SKM-1 (cell line): ENCODE results near the gene KRT4.

ENCODE experiments used
- DNase-seq: peaks from one replicate; lab custom pipeline; 2025; ENCODE audit not compliant: unreplicated experiment; lab: John Stamatoyannopoulos, UW

KRT4 gene

DNA sequence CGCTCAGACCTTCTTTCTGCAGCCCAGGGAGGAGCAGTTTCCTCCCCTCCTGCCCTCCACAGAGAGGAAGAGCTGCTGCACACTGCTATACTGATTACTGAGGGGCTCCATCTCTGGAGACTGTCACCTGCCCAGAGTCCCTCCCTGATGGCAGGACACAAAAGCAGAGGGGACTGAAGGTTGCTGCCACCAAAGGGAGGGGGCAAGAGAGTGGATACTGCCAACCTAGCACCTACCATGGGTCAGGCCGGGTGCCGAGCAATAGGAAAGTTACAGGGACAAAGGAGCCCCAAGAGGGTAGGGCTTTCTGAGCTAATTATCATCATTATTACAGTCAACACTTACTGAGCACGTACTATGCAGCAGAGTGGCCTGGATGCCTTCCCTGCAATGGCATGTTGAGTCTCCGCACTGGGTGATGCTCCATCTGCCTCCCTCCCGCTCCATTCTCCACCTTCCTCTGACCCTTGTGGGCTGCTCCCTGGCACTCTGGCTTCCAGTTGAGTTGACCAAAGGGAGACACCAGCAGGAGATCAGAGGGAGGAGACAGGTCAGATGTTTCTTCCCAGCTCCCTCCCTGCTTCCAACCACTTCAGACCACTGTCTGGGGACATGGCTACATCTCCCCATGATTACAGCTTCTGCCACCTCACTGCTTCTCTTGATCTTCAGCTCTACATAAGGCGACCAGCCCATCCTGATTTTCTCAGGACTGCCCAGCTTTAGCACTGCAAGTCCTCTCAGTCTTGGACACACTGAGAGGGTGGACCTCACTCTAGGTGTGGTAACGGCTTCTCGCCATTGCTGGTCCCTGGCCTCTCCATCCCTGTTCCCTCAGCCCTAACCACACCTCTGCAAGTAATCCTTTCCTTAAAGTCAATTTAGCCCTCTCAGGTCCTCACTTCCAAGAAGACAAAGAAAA is 22.8 kb upstream of the KRT4 start:
- DNase-seq, result no peak

DNA sequence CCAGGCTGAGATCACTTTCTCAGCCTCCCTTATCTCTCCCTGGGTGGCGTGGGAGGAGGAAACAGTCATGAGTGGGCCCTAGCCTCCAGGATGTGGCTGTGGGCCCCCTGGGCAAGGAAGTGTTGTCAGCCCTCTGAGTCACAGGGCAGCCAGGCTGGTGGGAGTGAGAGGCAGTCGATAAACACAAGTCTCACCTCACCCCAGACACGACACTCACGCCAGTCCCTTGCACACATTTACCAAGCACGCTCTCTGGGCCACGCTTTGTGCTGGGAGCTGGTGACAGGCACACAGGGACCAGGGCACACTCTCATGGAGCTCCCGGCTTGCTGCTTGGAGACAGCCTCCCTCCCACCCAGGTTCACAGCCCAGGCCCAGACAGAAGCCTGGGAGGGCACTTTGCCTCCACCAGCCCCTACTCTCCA is 22.1 kb upstream of the KRT4 start:
- no peak for DNase-seq

DNA sequence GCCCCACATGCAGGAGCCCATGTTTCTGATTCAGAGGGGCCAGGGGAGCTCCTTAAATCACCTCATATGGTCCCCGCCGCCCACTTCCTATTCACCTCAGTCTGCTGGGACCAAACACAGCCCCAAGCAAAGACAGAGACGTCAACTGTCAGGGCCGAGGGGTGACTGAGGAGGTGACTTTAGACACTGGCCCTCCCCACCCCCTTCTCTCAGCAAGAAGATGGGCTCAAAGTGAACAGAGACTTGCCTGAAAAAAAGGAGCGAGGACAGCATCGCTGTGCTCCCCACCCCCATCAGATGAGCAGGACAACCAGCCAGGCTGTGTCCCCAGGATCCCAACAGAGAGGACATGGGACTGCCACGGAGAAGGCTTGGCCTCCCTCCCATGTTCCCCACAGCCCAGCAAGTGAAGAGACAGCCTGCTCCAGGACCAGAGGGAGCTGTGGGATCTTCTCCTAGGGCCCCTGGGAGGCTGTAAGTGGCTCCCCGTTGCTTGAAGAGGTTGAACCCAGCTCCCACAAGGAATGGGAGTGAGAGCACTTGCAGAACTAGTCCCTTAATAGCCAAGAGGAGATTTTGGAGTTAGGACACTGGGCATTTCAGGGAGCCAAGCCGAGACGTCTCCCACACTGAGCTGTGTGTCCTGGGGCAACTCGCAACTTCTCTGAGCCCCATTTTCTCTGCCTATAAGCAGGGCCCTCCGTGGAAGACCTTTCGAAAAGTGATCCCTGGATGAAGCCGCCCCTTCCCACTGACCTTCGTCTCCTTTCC is 21.5 kb upstream of the KRT4 start:
- DNase-seq, result no peak

DNA sequence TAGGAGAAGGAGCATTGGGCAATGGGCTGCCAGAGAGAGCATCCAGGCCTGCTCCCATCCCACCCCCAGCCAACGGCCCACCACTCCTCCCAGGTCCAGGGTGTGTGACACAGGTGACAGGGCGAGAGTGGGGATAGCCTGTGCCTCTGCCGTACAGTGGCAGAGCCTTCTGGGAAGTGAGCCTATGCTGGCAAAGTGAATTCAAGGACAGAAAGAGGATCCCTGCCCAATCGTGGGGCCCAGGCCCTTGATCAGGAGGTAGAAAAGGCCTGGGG is 20.7 kb upstream of the KRT4 start:
- no peak for DNase-seq

DNA sequence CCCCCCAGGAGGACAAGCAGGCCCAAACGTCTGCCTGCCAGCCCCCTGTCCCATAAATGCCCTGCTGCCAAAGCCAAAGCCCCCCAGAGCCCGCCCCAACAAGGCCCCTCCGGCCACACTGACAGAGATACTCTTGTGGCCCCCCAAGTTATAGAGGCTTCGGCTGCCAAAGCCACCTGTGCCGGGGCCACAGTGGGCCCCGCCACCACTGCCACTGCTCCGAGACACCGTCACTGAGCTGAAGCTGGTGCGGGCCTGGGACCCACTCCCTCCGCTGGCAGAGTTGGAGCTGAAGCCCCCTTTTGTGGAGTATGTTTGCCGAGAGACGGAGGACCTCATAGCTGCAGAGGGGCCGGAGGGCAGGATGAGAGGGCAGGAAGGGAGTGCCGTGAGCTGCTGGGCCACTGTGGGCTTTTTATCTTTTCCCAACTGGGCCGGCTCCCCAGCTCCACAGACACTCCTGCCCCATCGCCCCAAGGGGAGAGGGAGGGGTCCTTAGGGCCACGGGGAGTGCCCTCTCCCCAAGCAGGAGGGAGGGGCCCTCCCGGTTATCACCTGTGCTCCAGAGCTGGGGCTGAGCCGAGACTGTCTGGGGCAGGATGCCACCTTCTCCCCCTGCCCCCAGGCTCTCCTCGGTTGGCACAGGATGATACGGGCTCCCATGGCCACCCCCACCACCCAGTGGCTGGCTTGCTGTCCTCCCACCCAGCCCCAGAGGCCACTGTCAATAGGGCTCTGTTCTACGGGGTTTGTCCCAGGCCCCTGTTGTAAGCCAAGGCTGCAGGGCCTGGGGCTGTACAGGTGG is 20.2 kb upstream of the KRT4 start, which contains the start of gene KRT79:
Gene KRT79 (minus strand): TSS at position 390 of the 805 bp plus-strand sequence. CDS start 51 bp downstream, at position 339.
- no peak for DNase-seq

DNA sequence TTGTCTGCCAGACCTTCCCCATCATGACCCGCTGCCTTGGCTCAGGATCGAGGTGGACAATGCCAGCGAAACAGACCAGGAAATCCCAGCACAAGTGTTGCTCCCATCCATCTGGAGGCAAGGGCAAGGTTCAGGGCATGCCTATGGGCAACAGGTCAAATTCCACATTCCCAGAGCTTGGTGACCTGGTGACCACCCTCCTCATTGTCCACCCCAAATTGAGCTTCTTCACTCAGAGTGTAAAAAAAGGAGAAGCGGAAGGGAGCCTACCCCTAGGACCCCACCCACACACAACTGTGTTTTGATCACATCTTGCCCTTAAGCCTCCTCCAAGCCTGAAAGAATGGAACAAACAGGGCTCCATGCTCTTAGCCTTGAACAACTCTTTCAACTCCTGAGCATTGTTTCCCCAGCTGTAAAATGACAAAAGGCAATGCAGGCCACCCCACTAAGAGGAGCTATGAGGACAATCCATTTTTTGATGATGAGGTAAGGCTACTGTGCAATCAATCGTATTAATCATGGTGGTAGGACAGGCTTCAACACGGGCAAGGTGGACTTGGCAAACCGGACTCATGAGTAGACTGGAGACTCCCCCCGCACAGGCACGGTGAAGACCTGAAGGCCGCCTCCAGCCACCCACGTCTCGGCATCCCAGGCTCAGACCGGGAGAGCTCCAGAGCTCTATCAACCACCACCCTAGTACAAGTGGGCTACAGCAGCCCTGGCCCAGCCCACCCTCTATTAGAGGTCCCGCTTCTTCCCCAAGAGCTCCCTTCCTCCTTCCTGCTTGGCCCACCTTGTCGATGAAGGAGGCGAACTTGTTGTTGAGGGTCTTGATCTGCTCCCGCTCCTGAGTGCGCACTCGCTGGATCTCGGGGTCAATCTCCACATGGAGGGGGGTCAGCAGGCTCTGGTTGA is 19.3 kb upstream of the KRT4 start:
- no peak for DNase-seq

DNA sequence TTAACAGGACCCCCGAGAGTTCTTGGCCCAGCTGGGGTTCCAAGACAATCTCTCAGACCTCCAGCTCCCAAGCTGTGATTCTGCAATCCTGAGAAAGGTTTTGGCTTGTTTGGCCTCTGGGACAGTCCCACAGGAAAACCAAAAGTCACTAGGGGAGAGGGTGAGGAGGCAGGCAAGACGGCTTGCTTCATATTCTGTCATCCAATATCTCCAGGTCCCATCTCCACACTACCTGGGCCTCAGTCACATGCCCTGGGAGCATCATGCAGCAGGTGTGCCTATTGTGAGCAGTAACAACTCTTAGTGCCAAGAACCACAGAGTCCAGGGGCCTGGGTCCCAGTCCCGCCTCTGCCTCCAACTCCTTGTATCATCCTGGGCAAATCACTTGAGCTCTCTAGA is 18.5 kb upstream of the KRT4 start:
- DNase-seq, result no peak

DNA sequence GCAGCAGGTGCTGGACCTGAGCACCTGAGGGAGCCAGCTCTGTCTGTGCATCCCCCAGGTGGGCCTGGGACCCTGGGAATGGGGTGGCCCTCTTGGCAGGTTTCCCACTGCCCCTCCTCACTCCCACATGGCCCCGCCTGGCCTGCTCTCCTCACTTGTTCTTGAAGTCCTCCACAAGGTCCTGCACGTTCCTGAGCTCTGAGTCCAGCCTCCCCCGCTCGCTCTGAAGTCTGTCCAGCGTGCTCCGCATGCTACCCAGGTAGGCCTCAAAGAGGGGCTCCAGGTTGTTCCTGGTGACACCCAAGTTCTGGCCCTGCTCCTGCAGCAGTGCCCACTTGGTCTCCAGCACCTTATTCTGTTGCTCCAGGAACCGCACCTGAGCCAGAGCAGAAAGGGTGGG is 17.3 kb upstream of the KRT4 start:
- DNase-seq, result no peak

DNA sequence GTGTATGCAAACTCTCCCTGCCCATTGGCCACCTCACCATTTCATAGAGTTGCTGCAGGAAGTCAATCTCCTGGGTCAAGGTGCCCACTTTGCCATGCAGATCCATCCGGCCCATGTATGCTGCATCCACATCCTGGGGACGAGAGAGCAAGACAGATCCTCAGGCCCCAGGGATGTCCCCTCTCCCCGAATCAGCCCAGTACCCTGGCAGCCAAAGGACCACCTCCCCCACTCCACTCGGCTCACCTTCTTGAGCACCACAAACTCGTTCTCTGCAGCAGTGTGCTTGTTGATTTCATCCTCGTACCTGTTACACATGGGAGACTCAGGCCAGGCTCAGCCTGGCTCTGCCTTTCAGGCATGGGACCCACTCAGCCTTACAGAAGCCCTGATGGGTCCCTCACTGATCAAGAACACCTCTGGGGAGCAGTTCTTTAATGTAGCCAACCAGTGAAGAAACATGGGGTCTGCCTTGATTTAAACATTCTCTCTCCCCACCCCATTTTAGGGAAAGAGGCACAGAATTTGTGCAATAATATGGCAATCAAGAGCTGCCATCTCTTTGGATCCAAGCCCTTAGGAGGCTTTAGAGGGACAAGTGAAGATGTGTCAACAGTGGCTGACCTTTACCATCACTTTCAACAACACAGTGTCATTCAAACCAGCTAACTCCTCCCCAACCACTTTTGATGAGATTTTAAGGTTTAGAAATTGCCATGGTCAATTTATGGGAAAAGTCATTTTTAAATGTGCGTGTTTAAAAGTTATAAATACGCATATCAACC is 16.3 kb upstream of the KRT4 start:
- DNase-seq, result no peak

DNA sequence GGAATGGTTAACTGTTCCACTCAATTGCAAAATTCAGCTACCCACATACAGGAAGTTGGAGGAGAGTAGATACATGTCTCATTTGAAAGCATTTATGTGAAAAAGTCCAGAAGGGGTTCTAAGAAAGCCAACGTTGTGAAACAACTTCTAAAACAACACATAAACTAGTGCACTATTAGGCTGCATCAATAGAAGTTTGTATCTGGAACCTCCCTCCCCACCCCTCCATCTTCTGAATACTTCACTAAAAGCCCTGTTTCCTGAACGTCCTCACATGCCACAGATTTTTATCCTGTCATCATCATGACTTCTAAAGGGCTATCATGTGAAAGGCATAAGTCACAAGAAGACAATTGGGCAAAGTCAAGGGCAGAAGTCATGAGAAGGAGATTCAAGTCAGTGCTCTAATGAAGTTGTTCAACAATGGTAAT is 14.7 kb upstream of the KRT4 start:
- no peak for DNase-seq

DNA sequence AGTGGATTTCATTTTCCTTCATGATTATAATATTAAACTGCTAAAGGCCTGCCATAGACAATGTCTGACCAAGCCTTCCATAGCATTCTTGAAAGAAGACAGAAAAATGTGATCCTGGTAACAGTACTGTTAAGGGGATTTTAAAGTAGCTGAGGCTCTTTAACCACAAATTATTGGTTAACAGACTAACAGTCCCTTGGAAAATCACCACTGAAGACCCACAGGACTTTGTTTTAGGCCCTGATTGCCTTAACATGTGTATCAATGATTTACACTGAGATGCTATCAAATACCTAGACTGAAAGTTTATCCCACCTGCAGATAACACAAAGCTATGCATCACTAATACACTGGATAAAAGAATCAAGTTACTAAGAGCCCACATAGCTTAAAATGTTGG is 14.2 kb upstream of the KRT4 start:
- DNase-seq, result no peak

DNA sequence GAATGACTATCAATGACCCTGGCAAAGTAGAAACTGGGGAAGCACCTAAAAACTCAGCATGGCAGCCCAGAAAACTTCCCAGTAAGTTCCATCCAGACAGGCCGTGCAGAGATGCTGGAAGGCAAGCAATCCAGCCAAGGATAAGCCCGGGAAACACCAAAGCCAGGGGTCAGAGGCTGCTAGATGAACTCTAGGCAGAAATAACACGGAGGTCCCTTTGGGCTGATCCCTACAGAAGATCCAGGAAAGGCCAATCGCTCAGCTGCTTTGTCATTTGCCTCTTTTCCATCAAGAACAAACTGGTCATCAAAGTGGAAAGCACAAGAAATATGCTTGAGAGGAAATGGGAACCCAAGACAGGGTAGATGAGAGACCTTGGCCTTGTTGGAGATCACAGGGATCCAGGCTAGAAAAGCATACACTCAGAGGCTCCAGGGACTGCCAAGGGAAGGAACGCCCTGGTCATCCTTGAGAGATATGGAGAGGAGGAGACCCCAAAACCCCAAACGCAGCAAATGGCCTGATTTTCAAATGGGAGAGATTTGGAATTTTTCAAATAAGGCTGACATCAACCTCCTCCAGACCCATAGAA is 13.7 kb upstream of the KRT4 start:
- DNase-seq, result no peak

DNA sequence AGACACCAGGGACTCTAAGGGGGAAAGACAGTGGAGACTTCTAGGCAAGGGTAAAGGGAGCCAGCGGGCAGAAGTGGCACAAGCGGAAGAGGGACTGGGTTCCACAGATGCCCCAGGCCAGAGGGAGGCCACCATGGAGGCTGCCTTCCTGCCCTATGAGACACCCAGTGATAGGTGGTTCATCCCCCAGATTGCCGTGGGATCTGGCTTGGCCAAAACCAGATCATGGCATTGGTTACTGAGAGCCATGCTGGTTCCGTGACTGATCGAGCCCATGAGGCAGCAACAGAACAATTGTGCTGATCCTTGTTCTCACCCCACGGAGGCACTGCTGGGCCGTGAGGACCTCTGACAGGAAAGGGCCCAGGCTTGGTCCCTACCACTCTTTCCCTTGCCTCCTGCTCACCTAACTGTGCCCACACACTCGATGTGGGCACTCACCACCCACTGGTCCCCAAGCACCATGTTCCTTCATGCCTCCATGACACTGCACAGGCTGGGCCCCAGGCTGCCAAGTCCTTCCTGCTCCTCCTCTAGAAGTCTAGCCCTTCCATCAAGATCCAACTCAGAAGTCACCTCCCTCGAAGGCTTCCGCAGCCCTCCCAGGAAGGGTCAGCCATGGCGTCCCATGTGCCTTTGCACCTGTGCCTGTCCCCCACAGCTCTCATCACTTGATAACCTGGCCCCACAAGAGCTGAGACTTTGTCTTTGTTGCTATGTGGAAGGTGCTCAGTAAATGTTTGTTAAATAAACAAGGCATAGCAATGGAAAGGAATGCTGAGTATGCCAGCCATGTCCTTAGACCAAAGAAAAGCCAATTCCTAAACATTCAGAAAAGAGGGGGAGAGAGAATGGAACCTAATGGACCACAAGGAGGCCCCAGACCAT is 12.9 kb upstream of the KRT4 start:
- DNase-seq, result no peak

DNA sequence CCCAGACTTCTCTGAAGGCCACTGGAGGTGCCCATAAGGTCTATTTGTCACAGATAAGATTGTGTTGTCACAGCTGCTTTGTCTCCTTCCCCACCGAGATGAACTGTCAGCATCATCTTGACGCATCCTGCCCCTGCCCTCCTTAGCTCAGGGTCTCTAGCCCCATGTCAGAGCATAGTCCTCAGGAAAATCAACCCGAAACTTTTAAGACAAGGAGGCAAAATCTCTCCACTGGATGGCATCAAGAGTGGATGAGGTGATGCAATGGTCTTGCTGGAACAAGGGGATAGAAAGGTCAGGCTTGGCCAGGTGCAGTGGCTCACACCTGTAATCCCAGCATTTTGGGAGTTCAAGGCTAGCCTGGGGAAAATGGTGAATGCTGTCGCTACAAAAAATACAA is 12.0 kb upstream of the KRT4 start:
- DNase-seq, result no peak

DNA sequence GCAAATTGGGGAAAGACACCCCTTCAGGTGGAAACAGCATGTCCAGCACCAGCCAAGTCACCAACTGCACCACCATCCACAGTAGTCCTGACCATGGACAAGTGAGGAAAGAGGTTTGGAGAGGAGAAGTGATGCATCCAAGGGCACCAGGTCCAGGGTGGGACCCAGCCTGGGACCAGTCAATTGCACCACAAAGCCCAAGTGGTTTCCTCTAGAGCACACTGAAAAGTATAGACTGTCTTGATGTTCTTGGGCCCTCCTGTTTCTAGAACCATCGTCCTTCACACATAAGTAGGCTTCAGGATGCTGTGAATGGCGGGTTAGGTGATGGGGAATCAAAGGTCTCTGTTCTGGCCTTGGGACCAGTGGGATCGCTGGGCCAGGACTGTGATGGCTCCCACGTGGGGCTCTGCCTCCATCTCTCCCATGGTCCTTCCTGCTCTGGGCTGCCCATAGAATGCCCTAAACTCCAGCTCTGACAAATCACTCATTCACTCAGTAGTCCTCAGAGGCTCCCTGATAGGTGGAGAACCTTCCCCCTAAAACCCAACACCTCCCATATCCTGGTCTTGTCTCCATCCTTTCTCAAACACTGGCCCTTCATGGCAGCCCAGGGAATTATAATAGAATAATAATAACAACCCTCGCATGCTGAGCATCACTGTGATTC is 11.0 kb upstream of the KRT4 start:
- no peak for DNase-seq

DNA sequence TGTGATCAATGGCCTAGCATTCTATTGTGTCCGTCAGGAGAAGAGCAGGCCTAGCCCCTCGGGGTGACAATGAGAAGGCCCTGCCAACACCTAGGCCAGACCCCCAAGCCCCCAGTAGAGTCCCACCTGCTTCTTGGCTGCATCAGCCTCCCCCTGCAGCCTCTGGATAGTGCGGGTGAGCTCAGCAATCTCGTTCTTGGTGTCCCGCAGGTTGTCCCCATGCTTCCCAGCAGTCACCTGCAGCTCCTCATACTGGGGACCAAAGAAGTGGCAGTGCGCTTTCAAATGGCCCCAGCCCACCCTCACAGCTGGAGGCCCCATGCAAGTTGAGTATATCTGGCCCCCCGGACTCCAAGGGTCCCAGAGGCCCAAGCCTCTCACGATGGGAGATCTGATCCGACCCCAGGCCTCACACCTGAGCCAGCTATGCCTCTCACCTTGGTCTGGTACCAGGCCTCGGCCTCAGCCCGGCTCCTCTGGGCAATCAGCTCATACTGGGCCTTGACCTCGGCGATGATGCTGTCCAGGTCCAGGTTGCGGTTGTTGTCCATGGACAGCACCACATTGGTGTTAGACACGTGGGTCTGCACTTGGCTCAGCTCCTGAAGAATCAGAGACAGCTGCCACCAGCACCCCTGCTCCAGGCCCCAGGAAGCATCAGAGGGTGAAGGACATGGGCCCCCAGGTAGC is 10.0 kb upstream of the KRT4 start:
- no peak for DNase-seq
